A549 (cell line): Measurements from ENCODE around the gene DIP2C.

Experiments used
- CEBPB ChIP-seq, 2 experiments: fragments of >200 bp in 1 of 2; sonication (Bioruptor Twin) in 1 of 2; formaldehyde crosslinking in 1 of 2; IDR thresholded peaks; 2 replicates each; pipeline ENCODE4 v1.6.1; 2012 to 2016
- EP300 ChIP-seq, 2 experiments: fragments of >200 bp; sonication (Bioruptor Twin); formaldehyde crosslinking; IDR thresholded peaks; 2 replicates in 1 of 2; 3 replicates in 1 of 2; pipeline ENCODE4 v1.6.1; 2016 to 2017
- HOXB13 ChIP-seq: fragments of 250-450 bp; sonication (Bioruptor Pico); IDR thresholded peaks from 2 replicates; pipeline ENCODE4 v1.5.0; 2020; ENCODE audit warnings: low read depth, mild to moderate bottlenecking, moderate library complexity
- JUN ChIP-seq, 2 experiments: fragments of >200 bp; sonication (Bioruptor Twin); formaldehyde crosslinking; IDR thresholded peaks; 2 replicates in 1 of 2; 3 replicates in 1 of 2; pipeline ENCODE4 v1.6.1; 2016 to 2017
- POLR2A ChIP-seq: IDR thresholded peaks from 2 replicates; pipeline ENCODE4 v1.6.1; 2012; ENCODE audit warnings: mild to moderate bottlenecking, low read length
- RFX5 ChIP-seq: fragments of 450-650 bp; IDR thresholded peaks from 2 replicates; pipeline ENCODE4 v1.7.1; 2014; ENCODE audit warnings: antibody characterized with exemption, mild to moderate bottlenecking, moderate library complexity
- SREBF2 ChIP-seq: fragments of 450-650 bp; IDR thresholded peaks from 2 replicates; pipeline ENCODE4 v1.6.1; 2014; ENCODE audit warnings: mild to moderate bottlenecking, moderate library complexity
- ZFP36 ChIP-seq: fragments of 450-650 bp; IDR thresholded peaks from 2 replicates; pipeline ENCODE4 v1.6.1; 2014; ENCODE audit warnings: borderline replicate concordance; ENCODE audit not compliant: partially characterized antibody
- TF ChIP-seq, protein P1 (sequence below): fragments of >200 bp; sonication (Bioruptor Twin); formaldehyde crosslinking; IDR thresholded peaks from 3 replicates; pipeline ENCODE4 v1.5.1; 2016

- TF ChIP-seq, protein P1, sequence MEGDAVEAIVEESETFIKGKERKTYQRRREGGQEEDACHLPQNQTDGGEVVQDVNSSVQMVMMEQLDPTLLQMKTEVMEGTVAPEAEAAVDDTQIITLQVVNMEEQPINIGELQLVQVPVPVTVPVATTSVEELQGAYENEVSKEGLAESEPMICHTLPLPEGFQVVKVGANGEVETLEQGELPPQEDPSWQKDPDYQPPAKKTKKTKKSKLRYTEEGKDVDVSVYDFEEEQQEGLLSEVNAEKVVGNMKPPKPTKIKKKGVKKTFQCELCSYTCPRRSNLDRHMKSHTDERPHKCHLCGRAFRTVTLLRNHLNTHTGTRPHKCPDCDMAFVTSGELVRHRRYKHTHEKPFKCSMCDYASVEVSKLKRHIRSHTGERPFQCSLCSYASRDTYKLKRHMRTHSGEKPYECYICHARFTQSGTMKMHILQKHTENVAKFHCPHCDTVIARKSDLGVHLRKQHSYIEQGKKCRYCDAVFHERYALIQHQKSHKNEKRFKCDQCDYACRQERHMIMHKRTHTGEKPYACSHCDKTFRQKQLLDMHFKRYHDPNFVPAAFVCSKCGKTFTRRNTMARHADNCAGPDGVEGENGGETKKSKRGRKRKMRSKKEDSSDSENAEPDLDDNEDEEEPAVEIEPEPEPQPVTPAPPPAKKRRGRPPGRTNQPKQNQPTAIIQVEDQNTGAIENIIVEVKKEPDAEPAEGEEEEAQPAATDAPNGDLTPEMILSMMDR, result no peak
- TF ChIP-seq HOXB13 (no peak), EP300 (IDR thresholded peaks at IDR 0.05) (no peak), RFX5 (no peak), POLR2A (no peak), SREBF2 (no peak), JUN (IDR thresholded peaks at IDR 0.05) (no peak), CEBPB (IDR thresholded peaks at IDR 0.05) (no peak), ZFP36 (no peak)
These were observed 277.4 kb downstream of the DIP2C start for GRCh38 chr10:412109-412508.
